Gastrocnemius medialis (tissue), 4 donors: ENCODE measurements around the gene SP3. TPM values are rescaled to one million over a fixed set of nuclear protein-coding genes. Genes with fewer than 3 reads are reported as not detected.
A peak's percentile ranks its signal among the peaks of the same experiment; 100 is the strongest.

ENCODE experiments used
- ATAC-seq, 2 donors: fragments of 150-250 bp; one replicate each; pipeline ENCODE4 v1.9.1; 2016
- DNase-seq, 2 donors: peaks; one replicate each; pipeline ENCODE4 v3.0.0-alpha.2; 2019
- H3K27ac ChIP-seq, 4 donors: fragments of 200-600 bp; sonication (generic); 1 replicate in 1 of 4; 2 replicates in 3 of 4; pipeline ENCODE4 v1.5.1; 2016 to 2018; ENCODE audit warnings: mild to moderate bottlenecking in 2 of 4, moderate library complexity in 1 of 4
- H3K27me3 ChIP-seq, 3 donors: fragments of 200-600 bp; sonication (generic) in 2 of 3; 1 replicate in 1 of 3; 2 replicates in 2 of 3; pipeline versions ENCODE4 v1.5.1 to v1.6.0; 2016 to 2019; ENCODE audit warnings: mild to moderate bottlenecking in 1 of 3, moderate library complexity in 1 of 3
- H3K36me3 ChIP-seq, 2 donors: fragments of 200-600 bp; sonication (generic) in 1 of 2; one replicate each; pipeline ENCODE4 v1.5.1; 2017 to 2018
- H3K4me1 ChIP-seq, 2 donors: fragments of 200-600 bp; sonication (generic) in 1 of 2; one replicate each; pipeline ENCODE4 v1.5.1; 2016 to 2017; ENCODE audit warnings: mild to moderate bottlenecking in 2 of 2
- H3K4me3 ChIP-seq, 4 donors: fragments of 200-600 bp; sonication (generic) in 3 of 4; 1 replicate in 1 of 4; 2 replicates in 3 of 4; pipeline ENCODE4 v1.5.1; 2016 to 2019; ENCODE audit warnings: mild to moderate bottlenecking in 2 of 4
- H3K9me3 ChIP-seq, 3 donors: fragments of 200-600 bp; sonication (generic) in 2 of 3; 1 replicate in 1 of 3; 2 replicates in 2 of 3; pipeline ENCODE4 v1.5.1; 2016 to 2019
- POLR2A ChIP-seq, 2 donors: fragments of 450-650 bp; IDR thresholded peaks; one replicate each; pipeline ENCODE4 v1.6.1; 2017; ENCODE audit warnings: antibody characterized with exemption in 2 of 2, mild to moderate bottlenecking in 2 of 2, moderate library complexity in 2 of 2
- in situ Hi-C, 4 donors: fragments of 200-750 bp; cut with MboI; loops; one replicate each; pipeline versions ENCODE4 v1.15.0 to v1.8.0; 2017; ENCODE audit warnings: low sequenced_read_pairs in 4 of 4
- intact Hi-C: fragments of 100-400 bp; cut with DNase I; formaldehyde crosslinking; loops from one replicate; pipeline ENCODE4 v1.15.1; 2023; ENCODE audit warnings: low total_unique reads
- total RNA-seq, 4 donors: library from RNA; depleted of rRNA; stranded (reverse); fragments of >200 nt; gene quantifications; one replicate each; pipeline versions ENCODE4 v1.1.0 to v1.2.3, GENCODE V29; 2016
- TF ChIP-seq, protein P1 (sequence below), 5 experiments: fragments of 450-650 bp in 3 of 5; fragments of 200-600 bp in 2 of 5; sonication (generic) in 2 of 5; IDR thresholded peaks in 4 of 5; conservative IDR thresholded peaks in 1 of 5; 1 replicate in 4 of 5; 2 replicates in 1 of 5; pipeline ENCODE4 v1.5.1; 2016 to 2019; ENCODE audit warnings: antibody characterized with exemption in 5 of 5, mild to moderate bottlenecking in 3 of 5, moderate library complexity in 3 of 5

The SP3 gene
- total RNA-seq, 4 donors from 2014 or later, result 47.9 to 68.9 (median 58.7) TPM

DNA sequence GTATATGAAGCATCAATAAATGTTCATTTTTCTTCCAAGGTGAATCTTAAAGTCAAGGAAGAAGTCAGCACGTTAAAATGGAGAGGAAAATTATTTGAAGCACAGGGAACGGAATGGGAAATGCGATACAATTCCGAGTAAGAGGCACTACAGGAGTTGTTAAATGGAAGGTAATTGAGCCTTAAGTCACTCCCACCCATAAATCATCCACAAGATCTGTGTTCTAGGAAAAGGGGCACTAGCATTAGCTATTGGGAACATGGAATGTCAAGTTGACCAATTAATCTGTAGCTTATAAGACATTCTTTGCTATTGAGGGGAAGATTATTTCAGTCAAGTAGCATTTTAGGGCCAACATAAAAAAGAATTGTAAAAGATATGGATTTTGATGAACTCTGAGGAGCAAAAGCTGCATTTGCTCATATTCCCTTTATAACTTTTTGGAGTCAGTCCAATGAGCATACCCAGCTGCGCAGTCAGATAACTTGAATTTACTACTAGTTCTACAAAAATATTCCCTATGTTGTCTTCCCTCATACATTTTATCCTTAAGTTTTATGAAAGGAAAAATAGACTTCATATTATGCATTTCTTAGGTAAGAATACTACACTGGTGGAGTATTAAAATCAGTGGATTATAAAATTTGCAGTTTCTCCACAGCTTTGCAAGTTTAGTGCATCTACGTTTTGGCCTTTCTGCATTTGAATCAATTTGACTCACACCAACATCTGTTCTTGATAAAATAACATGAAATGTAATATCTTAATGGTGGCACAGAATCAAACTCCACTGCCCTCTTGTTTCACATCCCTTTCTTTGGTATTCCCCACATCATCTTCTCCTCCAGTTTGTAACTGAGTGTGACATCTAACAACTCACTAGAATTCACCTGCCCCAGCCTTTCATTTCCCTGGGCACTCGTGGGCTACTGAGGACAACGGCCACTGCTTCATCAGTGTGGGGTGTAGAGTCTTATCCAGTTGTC lies 95.6 kb downstream of the SP3 start:
- no peak overlapping the region for H3K4me3 ChIP-seq
- intact Hi-C loops, result no loop called here
- no peak overlapping the region for H3K27ac ChIP-seq
- in situ Hi-C loops, result loop anchor here in 1 of 4 donors (25.0 kb wide), 1 partner anchor 457 kb away; no protein-coding TSS in a partner anchor
- TF ChIP-seq, protein P1, sequence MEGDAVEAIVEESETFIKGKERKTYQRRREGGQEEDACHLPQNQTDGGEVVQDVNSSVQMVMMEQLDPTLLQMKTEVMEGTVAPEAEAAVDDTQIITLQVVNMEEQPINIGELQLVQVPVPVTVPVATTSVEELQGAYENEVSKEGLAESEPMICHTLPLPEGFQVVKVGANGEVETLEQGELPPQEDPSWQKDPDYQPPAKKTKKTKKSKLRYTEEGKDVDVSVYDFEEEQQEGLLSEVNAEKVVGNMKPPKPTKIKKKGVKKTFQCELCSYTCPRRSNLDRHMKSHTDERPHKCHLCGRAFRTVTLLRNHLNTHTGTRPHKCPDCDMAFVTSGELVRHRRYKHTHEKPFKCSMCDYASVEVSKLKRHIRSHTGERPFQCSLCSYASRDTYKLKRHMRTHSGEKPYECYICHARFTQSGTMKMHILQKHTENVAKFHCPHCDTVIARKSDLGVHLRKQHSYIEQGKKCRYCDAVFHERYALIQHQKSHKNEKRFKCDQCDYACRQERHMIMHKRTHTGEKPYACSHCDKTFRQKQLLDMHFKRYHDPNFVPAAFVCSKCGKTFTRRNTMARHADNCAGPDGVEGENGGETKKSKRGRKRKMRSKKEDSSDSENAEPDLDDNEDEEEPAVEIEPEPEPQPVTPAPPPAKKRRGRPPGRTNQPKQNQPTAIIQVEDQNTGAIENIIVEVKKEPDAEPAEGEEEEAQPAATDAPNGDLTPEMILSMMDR (IDR thresholded peaks at IDR 0.05 in 4 of 5, conservative IDR thresholded peaks at IDR 0.05 in 1 of 5), result no peak
- TF ChIP-seq POLR2A (IDR thresholded peaks at IDR 0.05), result no peak
- H3K9me3 ChIP-seq, result no peaks in the 10 kb centered on the region
- H3K36me3 ChIP-seq, result no peaks in the 10 kb centered on the region
- peaks cover 0 to 3% of the 10 kb centered on the region in 2 donors for H3K4me1 ChIP-seq
- no peaks in the 10 kb centered on the region for H3K27me3 ChIP-seq
- DNase-seq (no peak), ATAC-seq (no peak)

DNA sequence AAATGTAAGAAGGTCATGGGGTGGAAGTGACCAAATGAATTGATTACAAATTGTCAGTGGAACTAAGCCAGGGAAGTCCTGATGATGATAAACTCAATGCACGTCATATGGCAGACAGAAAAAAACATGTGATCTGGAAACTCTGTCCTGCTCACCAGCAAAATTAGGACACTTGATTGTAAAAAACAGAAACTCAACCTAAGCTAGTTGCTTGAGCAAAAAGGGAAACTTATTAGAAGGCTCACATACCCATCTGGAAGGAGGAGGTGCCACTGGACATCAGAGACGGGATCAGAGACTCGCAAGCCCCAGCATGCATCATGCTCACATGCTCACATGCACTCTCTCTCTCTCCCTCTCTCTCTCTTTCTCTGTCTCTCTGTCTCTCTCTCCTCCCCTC lies 96.8 kb downstream of the SP3 start:
- ATAC-seq (no peak), DNase-seq (no peak)
- H3K36me3 ChIP-seq, result no peaks in the 10 kb centered on the region
- in situ Hi-C loops, result loop anchor here in 1 of 4 donors (25.0 kb wide), 1 partner anchor 456 kb away; no protein-coding TSS in a partner anchor
- H3K4me3 ChIP-seq, result no peak overlapping the region
- H3K9me3 ChIP-seq, result no peaks in the 10 kb centered on the region
- H3K27me3 ChIP-seq, result no peaks in the 10 kb centered on the region
- peaks cover 0 to 3% of the 10 kb centered on the region in 2 donors for H3K4me1 ChIP-seq
- TF ChIP-seq, protein P1 (IDR thresholded peaks at IDR 0.05 in 4 of 5, conservative IDR thresholded peaks at IDR 0.05 in 1 of 5), result no peak
- no peak for TF ChIP-seq POLR2A (IDR thresholded peaks at IDR 0.05)
- H3K27ac ChIP-seq, result no peak overlapping the region
- intact Hi-C loops, result no loop called here

DNA sequence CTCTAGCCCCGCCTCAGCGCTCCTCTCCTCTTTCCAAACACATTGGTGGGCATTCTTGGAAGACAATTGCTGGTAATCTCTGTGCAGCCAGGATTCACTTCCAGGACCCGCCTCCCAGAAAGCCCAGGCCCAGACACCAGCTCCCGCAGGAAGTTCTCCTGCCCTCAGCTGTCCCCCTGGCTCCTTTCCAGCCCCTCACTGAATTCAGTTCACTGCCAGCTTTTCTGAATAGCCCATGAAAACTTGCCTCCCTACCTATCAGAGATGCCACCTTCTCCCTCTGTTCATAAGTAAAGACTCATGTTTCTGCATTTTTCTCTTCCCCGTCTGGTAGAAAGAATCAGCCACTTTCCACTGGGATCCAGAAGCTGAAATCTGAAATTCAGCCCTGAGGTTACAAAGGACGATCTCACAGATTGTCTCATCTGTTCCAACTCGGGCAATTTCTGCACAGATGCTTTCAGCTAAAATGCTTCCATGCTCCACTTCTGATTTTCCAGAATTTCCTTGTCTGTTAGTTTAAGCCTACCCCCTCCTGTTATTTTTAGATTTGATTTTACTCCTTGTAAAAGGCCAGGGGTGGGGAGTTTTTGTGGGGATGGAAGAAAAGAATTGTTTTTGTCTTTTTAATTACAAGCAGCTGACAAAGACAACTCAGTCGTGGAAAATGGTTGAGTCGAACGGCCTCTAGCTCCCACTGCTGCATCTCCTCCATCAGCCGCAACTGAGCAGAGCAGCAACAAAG lies 98.1 kb downstream of the SP3 start:
- H3K27me3 ChIP-seq, result no peaks in the 10 kb centered on the region
- TF ChIP-seq, protein P1 (IDR thresholded peaks at IDR 0.05 in 4 of 5, conservative IDR thresholded peaks at IDR 0.05 in 1 of 5), result no peak
- no peak for TF ChIP-seq POLR2A (IDR thresholded peaks at IDR 0.05)
- H3K27ac ChIP-seq, result no peak overlapping the region
- H3K36me3 ChIP-seq, result no peaks in the 10 kb centered on the region
- peaks cover 0 to 3% of the 10 kb centered on the region in 2 donors for H3K4me1 ChIP-seq
- ATAC-seq (no peak), DNase-seq (peak in 1 of 2 donors; percentile 18)
- H3K4me3 ChIP-seq, result no peak overlapping the region
- in situ Hi-C loops, result loop anchor here in 1 of 4 donors (25.0 kb wide), 1 partner anchor 455 kb away; no protein-coding TSS in a partner anchor
- intact Hi-C loops, result no loop called here
- no peaks in the 10 kb centered on the region for H3K9me3 ChIP-seq

DNA sequence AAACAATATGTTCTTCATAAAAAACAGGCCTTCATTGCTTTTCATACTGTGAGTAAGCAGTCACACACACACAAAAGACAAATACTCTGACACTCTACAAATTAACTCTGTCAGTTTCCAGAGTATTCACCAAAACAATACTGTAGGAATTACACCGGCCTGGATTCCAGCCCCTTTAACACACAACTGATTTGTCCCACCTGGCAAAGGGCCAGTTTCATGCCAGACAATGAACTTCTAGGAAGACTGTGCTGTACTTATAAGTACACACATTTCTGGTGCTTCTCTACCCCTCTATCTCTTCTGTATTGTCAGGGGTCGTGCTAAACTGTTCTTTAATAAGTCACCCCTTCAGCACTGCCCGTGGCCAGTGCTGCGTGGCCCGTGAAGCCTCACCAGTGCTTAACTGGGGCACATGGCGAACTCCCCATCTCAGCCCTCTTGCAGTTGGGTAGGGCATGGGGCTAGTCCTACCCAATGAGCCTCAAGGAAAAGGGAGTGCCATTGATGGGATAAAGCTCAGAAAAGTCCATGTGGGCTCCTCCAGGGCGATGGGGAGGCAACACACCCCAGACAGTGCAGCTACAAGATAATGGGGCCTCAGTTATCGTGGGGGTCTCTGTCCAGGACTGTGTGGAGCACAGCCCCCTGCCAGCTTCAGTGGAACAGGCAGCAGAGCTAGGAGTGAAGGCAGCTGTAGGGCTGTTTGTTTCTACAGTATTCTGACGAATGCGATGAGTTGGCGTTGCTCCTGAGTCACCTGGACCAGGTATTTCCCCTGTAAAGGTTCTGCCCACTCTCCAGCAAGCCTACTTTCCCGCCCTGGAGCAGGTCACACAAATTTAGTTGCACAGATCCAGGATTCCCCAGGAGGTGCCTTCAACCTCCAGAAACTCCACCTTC lies 99.0 kb downstream of the SP3 start:
- no peak for TF ChIP-seq POLR2A (IDR thresholded peaks at IDR 0.05)
- TF ChIP-seq, protein P1 (IDR thresholded peaks at IDR 0.05 in 4 of 5, conservative IDR thresholded peaks at IDR 0.05 in 1 of 5), result no peak
- Histone ChIP-seq H3K36me3 (no peaks in the 10 kb centered on the region), H3K9me3 (no peaks in the 10 kb centered on the region), H3K4me1 (peaks cover 0 to 3% of the 10 kb centered on the region in 2 donors), H3K4me3 (no peak overlapping the region), H3K27ac (no peak overlapping the region), H3K27me3 (no peaks in the 10 kb centered on the region)
- intact Hi-C loops (no loop called here), in situ Hi-C loops (loop anchor here in 1 of 4 donors (25.0 kb wide), 1 partner anchor 454 kb away; no protein-coding TSS in a partner anchor)
- no peak for DNase-seq
- no peak for ATAC-seq
